DLD1 (cell line): ENCODE results near the gene ZC3H8.
"Not testable (repeated sequence)": the region's sequence is repeated elsewhere in the genome, so short reads cannot be mapped to it uniquely, and the experiment has no call there.

Experiments used
- in situ Hi-C: cut with HindIII; loops from 2 replicates; pipeline ENCODE4 v1.10.0; 2017; ENCODE audit warnings: low sequenced_read_pairs

The ZC3H8 gene

GRCh38 chr2:112254466-112255240 lies at the start of gene ZC3H8:
ZC3H8 (minus strand) TSS chr2:112255042; CDS start chr2:112254981, 61 bp downstream.
- in situ Hi-C loops, result no loop called here

- in situ Hi-C loops, result no loop called here
Measured at GRCh38 chr2:112304298-112304941, 49.6 kb upstream of the ZC3H8 start.

- in situ Hi-C loops, result no loop called here
Measured at GRCh38 chr2:112301973-112302372, 47.1 kb upstream of the ZC3H8 start.

- in situ Hi-C loops, result no loop called here
Measured at GRCh38 chr2:112301171-112301584, 46.3 kb upstream of the ZC3H8 start.

- in situ Hi-C loops, result no loop called here
Measured at GRCh38 chr2:112296407-112296806, 41.6 kb upstream of the ZC3H8 start.

- in situ Hi-C loops, result no loop called here
Measured at GRCh38 chr2:112295407-112296078, 40.7 kb upstream of the ZC3H8 start.

GRCh38 chr2:112293636-112294401 lies 39.0 kb upstream of the ZC3H8 start:
- in situ Hi-C loops, result no loop called here

- in situ Hi-C loops, result no loop called here
Measured at GRCh38 chr2:112290648-112291047, 35.8 kb upstream of the ZC3H8 start.

- in situ Hi-C loops, result no loop called here
Measured at GRCh38 chr2:112290088-112290487, 35.2 kb upstream of the ZC3H8 start.

GRCh38 chr2:112283535-112283934 lies 28.7 kb upstream of the ZC3H8 start:
- in situ Hi-C loops, result not testable (repeated sequence)

- in situ Hi-C loops, result not testable (repeated sequence)
Measured at GRCh38 chr2:112282066-112282465, 27.2 kb upstream of the ZC3H8 start.

- in situ Hi-C loops, result no loop called here
Measured at GRCh38 chr2:112277596-112278220, 22.9 kb upstream of the ZC3H8 start.

- in situ Hi-C loops, result no loop called here
Measured at GRCh38 chr2:112276954-112277353, 22.1 kb upstream of the ZC3H8 start.

- in situ Hi-C loops, result no loop called here
Measured at GRCh38 chr2:112275887-112276773, 21.3 kb upstream of the ZC3H8 start.

- in situ Hi-C loops, result no loop called here
Measured at GRCh38 chr2:112275311-112275886, 20.6 kb upstream of the ZC3H8 start, which contains the start of gene ZC3H6. ZC3H6 (plus strand) TSS chr2:112275597; CDS start chr2:112275995, 398 bp downstream.

GRCh38 chr2:112273349-112273748 lies 18.5 kb upstream of the ZC3H8 start:
- in situ Hi-C loops, result no loop called here

- in situ Hi-C loops, result no loop called here
Measured at GRCh38 chr2:112272669-112273068, 17.8 kb upstream of the ZC3H8 start.

GRCh38 chr2:112268547-112268946 lies 13.7 kb upstream of the ZC3H8 start:
- in situ Hi-C loops, result no loop called here

GRCh38 chr2:112262876-112263275 lies 8.0 kb upstream of the ZC3H8 start:
- in situ Hi-C loops, result no loop called here
